NT2/D1 (cell line): ENCODE measurements around the gene FN3K.

Experiments used
- SUZ12 ChIP-seq: IDR thresholded peaks from 2 replicates; pipeline ENCODE4 v1.6.1; 2011; ENCODE audit not compliant: insufficient read length, insufficient read depth; ENCODE audit errors: extremely low read depth
- YY1 ChIP-seq: IDR thresholded peaks from 2 replicates; pipeline ENCODE4 v1.6.1; 2011; ENCODE audit not compliant: insufficient read length, insufficient read depth
- ZNF274 ChIP-seq: IDR thresholded peaks from 2 replicates; pipeline ENCODE4 v1.6.1; 2011; ENCODE audit warnings: mild to moderate bottlenecking, low read depth, low read length

DNA sequence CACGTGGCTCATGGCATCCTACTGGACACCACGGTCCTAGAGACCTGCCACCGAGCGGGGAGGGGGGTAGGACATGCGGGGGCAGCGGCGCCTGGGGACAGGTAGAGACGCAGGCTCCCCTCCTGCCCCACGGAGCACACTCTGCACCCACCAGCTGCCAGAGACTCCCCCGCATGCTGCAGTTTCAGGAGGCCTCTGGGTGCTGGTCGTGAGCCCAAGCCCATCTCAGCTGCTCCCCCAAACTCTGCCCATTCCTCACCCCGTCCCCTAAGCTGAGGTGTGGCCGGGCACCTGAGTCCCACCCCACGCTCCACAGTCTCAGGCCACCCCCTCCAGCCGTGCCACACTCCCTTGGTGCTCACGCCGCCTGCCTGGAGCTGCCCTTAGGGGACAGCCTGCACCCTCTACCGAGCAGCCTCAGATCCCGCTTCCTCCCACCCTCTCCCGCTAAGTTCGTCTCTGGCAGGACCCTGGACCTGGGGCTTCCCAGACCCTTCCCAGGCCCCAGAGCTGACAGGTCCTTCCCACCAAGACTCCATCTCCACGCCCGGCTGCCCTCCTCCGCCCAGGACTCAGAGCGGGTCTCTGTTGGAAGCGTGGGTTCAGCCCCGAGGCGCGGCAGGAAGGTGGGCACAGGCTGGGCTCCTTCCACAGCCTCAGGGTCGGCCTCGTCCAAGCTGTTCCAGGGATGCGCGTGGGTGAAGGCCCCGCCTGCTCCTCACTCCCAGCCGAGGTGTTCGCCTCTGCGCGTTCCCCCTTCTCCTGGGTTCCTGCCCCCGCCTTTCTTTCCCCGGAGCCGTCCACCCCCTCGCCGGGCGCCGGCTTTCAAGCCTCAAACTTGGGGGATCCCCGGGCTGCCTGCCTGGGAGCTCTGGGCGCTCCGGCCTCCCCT lies 38.3 kb upstream of the FN3K start:
- TF ChIP-seq YY1: no peak
- TF ChIP-seq SUZ12: no peak
- TF ChIP-seq ZNF274: no peak
